ENCODE results near the gene TPK1. TPM values are rescaled to one million over a fixed set of nuclear protein-coding genes. Genes with fewer than 3 reads are reported as not detected.

Gene TPK1
- polyA plus RNA-seq, 1 of the 3 experiments (the other 2 are of a cell fraction) = 3.3 TPM

GRCh38 chr7:144717720-144718119 is 118.1 kb downstream of the TPK1 start:
- no peaks in the 10 kb centered on the region; the same call in 1 of the 2 replicates for H3K27me3 ChIP-seq (ENCODE audit: insufficient read depth)
- H4K20me1 ChIP-seq (ENCODE audit: insufficient read depth) = no peaks in the 10 kb centered on the region
- 10% methylated on average over 1 of the region's 1 CpG for WGBS (ENCODE audit: low lambda C conversion rate)
- DNase-seq = no peak
- no peaks in the 10 kb centered on the region for H3F3A ChIP-seq (replicated peaks; ENCODE audit: insufficient read depth)
- no peaks in the 10 kb centered on the region for H3K9me3 ChIP-seq
- no peaks in the 10 kb centered on the region for H3K79me2 ChIP-seq (ENCODE audit: insufficient read depth)
- no peaks in the 10 kb centered on the region for H3K36me3 ChIP-seq (replicated peaks in 1 of 2; ENCODE audit: control insufficient read depth in 1 of 2, insufficient read depth in 2 of 2, low read length in 1 of 2)
- TF ChIP-seq TAF1 (IDR thresholded peaks at IDR 0.05; ENCODE audit: borderline replicate concordance, low read depth, low read length) (no peak), MEF2A (IDR thresholded peaks at IDR 0.05; ENCODE audit: borderline replicate concordance, low read depth) (no peak), SIN3A (IDR thresholded peaks at IDR 0.05; ENCODE audit: borderline replicate concordance, low read depth, low read length) (no peak), TEAD4 (IDR thresholded peaks at IDR 0.05; ENCODE audit: borderline replicate concordance, insufficient read depth) (no peak), MAX (IDR thresholded peaks at IDR 0.05; ENCODE audit: low read depth) (no peak), GATA2 (CRISPR knock-in tag; IDR thresholded peaks at IDR 0.05) (no peak), IRF3 (IDR thresholded peaks at IDR 0.05; ENCODE audit: low read depth, low read length) (no peak), GABPA (IDR thresholded peaks at IDR 0.05; ENCODE audit: low read depth) (no peak), ELF1 (IDR thresholded peaks at IDR 0.05) (no peak), EZH2phosphoT487 (IDR thresholded peaks at IDR 0.05; ENCODE audit: borderline replicate concordance, low read depth) (no peak), FOXJ3 (CRISPR knock-in tag; IDR thresholded peaks at IDR 0.05) (no peak), CTCF (IDR thresholded peaks at IDR 0.05) (no peak), NRF1 (IDR thresholded peaks at IDR 0.05; ENCODE audit: low read depth, low read length) (no peak), EP300 (IDR thresholded peaks at IDR 0.05; ENCODE audit: borderline replicate concordance in 1 of 2, low read depth in 1 of 2, low read length in 1 of 2) (no peak), CHD2 (IDR thresholded peaks at IDR 0.05; ENCODE audit: low read length, partially characterized antibody) (no peak), RAD21 (IDR thresholded peaks at IDR 0.05; ENCODE audit: low read length) (no peak), SMC3 (IDR thresholded peaks at IDR 0.05; ENCODE audit: low read depth, low read length) (no peak)
- no peaks in the 10 kb centered on the region for H3K4me1 ChIP-seq (ENCODE audit: control insufficient read depth in 1 of 2, insufficient read depth in 2 of 2, low read depth in 1 of 2, low read length in 1 of 2)
- H3K9ac ChIP-seq = no peak overlapping the region
- no peak overlapping the region for H3K27ac ChIP-seq (ENCODE audit: low read depth in 2 of 2, low read length in 1 of 2)
- POLR2A ChIA-PET = no interaction called here
- H3K4me3 ChIP-seq (ENCODE audit: low read depth in 2 of 2, low read length in 1 of 2) = no peak overlapping the region
- no peaks in the 10 kb centered on the region for H3K9me2 ChIP-seq
- H2AFZ ChIP-seq (ENCODE audit: low read depth) = no peak overlapping the region
- CTCF ChIA-PET = no interaction called here
- no peak overlapping the region for H3K4me2 ChIP-seq
